NCI-H748 (cell line): ENCODE measurements around the gene B3GALNT2.

ENCODE experiments used
- DNase-seq: peaks from one replicate; lab custom pipeline; 2025; ENCODE audit not compliant: unreplicated experiment; lab: John Stamatoyannopoulos, UW

Gene B3GALNT2

GRCh38 chr1:235455823-235456222 lies 48.4 kb downstream of the B3GALNT2 start:
- DNase-seq = peak; percentile 16

- DNase-seq = no peak
Measured at GRCh38 chr1:235455097-235455496, 49.2 kb downstream of the B3GALNT2 start.

GRCh38 chr1:235454021-235454420 lies 50.2 kb downstream of the B3GALNT2 start:
- DNase-seq = no peak

DNA sequence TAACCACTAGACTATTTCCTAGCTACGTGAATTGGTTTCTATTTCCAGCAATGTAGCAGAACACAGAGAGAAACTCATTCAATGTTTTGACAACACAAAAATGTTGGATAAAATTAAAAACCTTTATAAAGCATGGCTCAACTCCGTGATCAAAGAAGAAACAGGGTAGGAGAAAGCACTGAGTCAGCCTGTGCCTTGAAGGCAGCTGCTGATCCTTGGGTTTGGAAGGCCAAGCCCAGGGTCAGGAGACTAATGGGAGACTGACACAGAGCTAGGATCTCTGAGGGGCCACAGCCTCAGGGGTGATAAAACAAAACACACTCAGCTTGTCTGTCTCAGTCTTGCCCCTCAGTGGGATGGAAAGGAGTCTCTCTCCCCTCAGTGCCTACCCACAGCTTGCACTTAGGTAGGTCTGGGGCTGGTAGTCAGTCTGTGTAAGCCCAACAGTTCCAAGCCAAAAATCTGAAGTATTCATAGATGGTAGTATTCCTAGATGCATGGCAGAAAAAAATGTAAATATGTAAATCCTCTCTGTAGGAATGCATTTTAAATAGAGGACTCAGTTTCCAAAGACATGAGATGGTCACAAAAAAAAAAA lies 53.3 kb downstream of the B3GALNT2 start:
- no peak for DNase-seq

DNA sequence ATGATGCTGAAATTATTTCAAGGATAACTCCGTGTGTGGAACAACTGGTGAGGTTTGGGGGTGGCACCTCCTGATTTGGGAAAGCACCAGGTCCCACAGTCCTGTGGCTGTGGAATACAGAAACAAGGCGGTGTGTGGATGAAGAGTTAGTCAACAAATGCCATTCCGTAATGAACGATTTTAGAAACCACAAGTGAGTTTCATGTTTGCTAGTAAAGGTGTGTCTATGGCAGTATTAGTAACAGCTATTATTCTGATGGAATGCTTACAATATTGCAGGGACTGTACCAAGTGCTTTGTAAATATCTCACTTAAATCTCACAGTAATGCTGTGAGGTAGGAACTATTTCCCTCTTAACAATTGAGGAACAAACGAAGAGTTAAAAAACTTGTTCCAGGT lies 53.8 kb downstream of the B3GALNT2 start:
- no peak for DNase-seq

GRCh38 chr1:235448616-235449015 lies 55.6 kb downstream of the B3GALNT2 start:
- DNase-seq = no peak

GRCh38 chr1:235442788-235443429 lies 61.3 kb downstream of the B3GALNT2 start:
- no peak for DNase-seq

GRCh38 chr1:235441159-235441685 lies 63.0 kb downstream of the B3GALNT2 start:
- DNase-seq = no peak

GRCh38 chr1:235434001-235434400 lies 70.3 kb downstream of the B3GALNT2 start:
- no peak for DNase-seq

DNA sequence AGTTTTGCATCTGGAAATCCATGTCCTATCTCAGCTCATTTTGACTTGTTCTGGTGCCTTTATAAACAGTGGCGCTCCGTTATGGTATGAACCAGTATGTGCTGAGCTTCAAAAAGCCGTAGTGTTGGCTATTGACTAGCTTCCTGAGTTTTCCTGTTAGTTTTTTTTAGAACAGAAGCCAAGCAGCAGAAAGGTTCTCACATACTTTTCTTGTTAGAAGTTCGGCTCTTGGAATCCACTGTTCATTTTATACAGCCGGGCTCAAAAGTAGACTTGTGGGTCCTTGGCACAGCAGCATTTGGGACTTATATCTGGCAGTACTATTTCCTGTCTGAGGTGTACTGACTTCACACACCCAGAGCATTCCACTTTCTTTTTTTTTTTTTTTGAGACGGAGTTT lies 73.3 kb downstream of the B3GALNT2 start:
- no peak for DNase-seq

DNA sequence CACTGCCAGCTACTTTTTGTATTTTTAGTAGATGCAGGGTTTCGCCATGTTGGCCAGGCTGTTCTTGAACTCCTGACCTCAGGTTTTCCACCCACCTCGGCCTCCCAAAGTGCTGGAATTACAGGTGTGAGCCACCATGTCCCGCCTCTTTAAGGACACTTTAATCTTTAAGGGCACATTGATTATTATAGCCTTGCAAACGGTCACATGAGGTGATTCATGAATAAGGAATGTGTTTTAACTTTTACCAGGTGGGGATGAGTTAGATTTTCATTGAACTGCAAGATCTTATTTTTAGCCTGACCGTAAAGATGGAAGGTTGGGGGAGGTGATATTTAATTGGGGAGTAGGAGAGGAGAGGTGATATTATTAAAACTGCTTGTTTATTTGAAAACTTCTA lies 75.1 kb downstream of the B3GALNT2 start:
- DNase-seq = no peak

DNA sequence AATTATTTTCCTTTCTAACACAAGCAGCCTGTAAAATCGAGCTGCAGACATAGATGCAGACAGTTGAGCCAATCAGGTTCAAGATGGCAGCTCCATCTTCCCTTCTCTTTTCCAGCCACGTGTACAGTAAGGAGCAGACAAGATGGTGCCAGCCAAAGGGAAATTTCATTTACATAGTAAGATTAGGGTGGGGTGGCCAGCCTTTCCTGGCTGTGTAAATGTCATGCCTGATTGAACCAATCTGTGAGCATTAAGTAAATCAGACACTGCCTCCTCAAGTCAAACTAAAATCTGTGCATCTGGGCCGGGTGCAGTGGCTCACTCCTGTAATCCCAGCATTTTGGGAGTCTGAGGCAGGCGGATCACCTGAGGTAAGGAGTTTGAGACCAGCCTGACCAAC lies 76.8 kb downstream of the B3GALNT2 start:
- no peak for DNase-seq

DNA sequence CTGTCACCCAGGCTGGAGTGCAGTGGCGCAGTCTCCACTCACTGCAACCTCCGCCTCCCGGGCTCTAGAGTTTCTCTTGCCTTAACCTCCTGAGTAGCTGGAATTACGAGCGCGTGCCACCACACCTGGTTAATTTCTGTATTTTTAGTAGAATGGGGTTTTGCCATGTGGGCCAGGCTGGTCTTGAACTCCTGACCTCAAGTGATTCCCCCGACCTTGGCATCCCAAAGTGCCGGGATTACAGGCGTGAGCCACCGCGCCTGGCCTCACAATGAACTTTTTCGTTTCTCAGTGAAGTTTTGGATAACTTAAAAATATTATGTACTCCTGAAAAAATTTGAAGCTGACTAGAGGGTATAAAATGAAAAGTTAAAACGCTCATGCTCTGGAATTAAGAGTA lies 77.6 kb downstream of the B3GALNT2 start:
- DNase-seq = no peak

GRCh38 chr1:235426143-235426542 lies 78.1 kb downstream of the B3GALNT2 start:
- DNase-seq = no peak

- DNase-seq = no peak
Measured at GRCh38 chr1:235425357-235425756, 78.9 kb downstream of the B3GALNT2 start.

DNA sequence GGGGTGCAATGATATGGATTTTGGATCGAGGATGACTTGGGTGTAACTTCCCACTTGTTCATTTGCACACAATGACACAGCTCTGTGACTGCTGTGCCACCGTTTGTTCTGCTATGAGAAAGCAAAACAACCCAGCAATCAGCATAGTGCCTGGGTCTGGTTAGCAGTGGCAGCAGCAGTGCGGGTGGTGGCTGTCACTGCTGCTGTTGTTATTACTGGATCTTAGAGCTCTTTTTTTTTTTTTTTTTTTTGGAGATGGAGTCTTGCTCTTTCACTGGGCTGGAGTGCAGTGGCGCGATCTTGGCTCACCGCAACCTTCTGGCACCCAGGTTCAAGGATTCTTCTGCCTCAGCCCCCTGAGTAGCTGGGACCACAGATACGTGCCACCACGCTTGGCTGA lies 80.2 kb downstream of the B3GALNT2 start:
- no peak for DNase-seq

GRCh38 chr1:235423214-235423652 lies 81.0 kb downstream of the B3GALNT2 start:
- no peak for DNase-seq

DNA sequence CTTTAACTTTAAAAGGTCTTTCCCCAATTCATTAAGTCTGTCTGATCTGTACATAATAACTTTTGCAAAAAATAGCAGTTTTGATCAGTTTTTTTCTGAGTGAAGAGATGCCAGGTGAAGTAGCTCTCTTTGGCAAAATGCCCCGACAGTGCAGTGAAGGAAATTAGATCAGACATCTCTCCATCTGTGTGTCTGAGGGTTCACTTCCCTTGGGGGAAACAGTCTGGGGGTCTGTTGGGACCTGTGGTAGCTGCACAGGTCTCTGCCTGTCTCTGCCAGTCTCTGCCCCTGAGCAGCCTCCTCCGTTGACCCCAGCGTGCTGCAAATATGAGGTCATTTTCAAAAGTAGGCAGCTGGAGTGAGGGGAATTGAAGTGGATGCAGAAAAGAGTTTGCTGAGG lies 82.5 kb downstream of the B3GALNT2 start:
- DNase-seq = no peak

- peak; percentile 42 for DNase-seq
Measured at GRCh38 chr1:235417086-235417697, 87.1 kb downstream of the B3GALNT2 start.

GRCh38 chr1:235416662-235417049 lies 87.6 kb downstream of the B3GALNT2 start:
- no peak for DNase-seq

DNA sequence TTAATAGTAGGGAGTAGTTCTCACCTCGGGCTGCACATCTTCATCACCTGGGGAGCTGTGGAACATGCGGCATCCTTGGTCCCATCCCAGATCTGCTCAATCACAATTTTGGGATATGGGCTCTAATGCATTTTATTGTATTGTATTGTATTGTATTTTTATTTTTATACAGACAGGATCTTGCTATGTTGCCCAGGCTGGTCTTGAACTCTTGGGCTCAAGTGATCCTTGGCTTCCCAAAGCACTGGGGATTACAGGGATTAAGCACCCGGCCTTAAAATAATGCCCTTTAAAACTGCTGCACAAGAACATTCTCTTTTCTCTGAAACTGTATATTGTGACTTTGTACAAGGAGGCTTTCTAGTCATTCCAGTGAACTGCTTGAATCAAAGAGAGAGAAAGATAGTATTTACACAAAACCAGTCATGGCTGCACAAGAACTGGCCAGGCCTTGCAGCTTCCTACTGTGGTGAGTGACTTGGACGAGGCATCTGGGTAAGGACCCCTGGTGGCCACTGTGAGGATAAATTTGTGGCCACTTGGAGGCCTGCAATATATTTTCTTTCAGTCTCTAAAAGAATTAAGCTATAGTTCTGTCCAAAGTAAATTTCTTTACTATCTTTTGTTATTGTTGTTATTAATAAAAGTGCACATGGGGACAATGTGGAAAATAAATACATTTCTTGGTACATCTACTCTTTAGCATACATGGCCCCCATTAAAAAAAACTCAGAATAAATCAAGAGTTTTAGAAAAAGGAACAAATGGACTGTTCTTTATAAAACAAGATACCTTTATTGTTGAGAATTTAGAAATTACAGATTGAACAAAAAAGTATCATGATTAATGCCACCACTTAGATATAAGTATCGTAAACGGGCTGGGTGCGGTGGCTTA lies 89.0 kb downstream of the B3GALNT2 start:
- DNase-seq = peak; percentile 62
